GM04504 (cell line): Measurements from ENCODE around the gene MAB21L4.
"Not testable (repeated sequence)": the region's sequence is repeated elsewhere in the genome, so short reads cannot be mapped to it uniquely, and the experiment has no call there.

Experiments
- DNase-seq: peaks from one replicate; pipeline ENCODE4 v3.0.0-alpha.2; 2012; ENCODE audit warnings: low read depth

The MAB21L4 gene

DNA sequence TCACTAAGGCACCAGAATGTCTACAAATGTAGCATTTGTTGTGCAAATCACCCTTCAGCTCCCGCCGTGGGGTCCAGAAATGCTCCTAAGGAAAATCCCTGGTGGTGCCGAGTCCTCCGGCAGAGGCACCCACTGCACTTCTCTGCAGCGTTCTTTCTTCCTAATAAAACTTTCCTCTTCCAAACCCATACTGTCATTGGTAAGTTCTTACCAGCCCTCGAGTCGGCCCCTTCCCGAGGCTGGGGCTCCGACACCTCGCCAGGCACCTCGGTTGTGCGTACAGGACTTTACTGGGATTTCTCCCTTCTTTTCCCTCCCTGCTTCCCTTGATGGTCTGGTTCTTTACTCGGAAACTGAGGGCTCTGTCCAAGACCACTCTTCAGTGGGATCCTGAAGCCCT lies 37.6 kb downstream of the MAB21L4 start:
- no peak for DNase-seq

DNA sequence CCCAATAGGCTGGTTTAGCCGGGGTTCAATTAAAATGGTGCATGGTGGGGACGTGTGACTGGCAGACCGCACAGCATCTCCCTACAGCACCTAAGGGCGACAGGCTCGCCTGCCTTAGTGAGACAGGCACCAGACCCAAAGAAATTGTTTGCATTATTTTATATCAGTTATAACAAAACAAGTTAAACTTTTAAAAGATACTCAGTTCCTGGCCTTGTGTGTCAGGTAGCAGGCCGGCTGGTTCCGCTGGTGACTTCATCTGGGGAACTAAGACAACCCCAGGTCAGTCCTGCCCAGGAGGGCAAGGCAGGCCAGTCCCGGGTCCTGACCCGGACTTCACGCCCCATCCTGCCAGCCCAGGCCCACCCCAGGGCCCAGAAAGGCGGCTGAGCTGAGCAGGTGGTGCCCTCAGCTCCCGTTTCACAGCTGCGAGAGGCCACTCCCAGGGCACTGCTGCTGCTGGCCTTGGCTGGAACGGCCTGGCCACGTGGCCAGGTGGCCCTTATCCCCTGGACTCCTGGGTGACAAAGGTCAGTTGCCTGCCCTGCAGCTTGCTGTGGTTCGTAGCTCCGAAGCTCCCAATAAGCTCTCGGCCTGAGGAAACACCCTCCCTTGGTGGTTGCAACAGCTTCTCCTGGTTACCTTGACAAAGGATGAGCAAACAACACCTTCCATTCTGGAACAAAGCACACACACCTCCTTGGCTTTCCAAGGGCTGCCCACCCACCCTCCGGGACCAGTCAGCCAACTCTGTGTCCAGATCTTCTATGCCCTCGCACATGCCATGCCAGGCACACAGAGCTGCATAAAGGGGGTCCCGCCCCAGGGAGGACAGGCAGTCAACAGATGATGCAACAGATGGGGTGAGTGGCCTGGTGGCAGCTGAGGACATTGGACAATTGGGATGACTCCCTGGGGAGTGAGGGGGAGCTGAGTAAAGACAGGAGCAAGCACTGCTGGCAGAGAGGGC lies 38.6 kb downstream of the MAB21L4 start:
- DNase-seq = no peak

DNA sequence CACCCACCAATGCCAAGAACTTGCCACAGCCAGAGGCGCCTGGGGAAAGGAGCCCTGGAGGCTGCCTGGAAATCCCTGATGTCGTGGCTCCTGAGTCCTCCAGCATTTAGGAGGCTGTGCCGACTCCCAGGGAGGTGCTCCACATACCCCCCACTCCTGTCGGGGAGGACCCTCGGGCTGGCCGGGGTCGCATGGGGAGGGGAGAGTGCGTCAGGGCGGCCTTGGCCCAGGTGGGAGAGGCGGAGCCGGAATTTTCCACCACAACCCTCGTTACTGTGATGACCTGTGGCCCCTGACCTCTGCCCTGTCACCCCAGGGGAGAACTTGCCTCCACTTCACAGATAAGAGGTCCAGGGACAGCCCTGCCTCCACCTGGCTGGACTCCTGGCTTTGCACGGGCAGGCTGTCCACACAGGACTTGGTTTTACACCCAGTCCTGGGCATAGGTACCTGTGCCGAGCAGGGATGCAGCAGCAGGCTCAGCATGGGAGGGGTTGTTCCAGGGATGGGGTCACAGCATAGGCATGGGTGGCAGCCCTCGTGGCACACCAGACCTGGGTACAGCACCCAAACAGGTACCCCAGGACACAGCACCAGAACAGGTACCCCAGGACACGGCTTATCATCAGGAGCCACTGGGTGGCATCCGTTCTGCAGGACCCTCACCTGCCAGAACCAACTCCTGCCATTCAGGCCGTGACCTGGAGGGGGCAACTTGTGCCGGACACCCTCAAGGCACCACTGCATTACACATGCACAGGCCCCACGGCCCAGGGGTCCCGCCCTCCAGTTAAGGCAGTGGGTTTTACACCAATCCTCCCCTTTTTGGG lies 39.6 kb downstream of the MAB21L4 start:
- DNase-seq = no peak

DNA sequence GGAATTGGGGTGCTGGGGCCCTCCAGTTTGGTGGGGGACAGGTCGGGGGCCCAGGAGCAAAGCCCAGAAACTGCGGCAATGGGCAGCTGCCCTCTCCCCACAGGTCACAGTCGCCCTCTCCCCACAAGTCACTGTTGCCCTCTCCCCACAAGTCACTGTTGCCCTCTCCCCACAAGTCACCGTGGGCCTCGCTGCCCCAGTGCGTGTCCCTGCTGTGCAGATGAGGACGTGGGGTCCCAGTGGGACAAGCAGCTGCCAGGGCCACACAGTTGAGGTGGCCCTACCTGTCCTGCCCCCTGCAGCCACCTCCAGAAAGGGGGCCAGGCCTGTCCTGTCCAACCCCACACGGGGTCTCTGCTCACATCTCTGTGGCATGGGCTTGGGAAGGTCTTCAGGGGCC lies 40.3 kb downstream of the MAB21L4 start:
- no peak for DNase-seq

DNA sequence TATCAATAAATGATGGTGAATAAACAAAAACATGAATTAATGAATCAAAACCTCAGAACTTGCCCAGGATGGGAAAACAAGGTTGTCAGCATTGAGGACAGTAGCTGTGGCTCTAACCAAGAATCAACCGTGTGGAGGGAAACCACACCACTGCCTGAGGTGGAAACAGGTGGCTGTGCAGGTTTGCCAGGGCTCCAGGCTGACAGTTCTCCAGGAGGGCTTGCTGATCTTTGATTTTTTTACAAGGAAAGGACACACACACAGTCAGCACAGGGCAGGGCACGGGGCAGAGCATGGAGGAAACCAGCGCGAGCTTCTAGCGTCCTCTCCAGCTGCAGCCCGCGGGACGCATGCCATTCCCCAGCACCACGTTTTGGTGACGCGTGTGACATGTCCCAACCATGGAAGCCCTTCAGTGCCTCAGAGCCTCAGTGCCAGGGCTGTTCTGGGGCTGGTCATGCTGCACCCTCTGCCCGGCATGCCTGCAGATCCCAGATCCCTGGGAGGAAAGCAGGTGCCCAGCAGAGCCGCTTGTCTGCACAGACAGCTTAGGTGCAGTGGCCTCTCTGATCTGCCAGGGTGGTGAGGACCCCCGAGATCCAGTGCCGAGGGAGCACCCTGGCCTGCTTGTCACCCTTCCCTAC lies 43.2 kb downstream of the MAB21L4 start:
- no peak for DNase-seq

DNA sequence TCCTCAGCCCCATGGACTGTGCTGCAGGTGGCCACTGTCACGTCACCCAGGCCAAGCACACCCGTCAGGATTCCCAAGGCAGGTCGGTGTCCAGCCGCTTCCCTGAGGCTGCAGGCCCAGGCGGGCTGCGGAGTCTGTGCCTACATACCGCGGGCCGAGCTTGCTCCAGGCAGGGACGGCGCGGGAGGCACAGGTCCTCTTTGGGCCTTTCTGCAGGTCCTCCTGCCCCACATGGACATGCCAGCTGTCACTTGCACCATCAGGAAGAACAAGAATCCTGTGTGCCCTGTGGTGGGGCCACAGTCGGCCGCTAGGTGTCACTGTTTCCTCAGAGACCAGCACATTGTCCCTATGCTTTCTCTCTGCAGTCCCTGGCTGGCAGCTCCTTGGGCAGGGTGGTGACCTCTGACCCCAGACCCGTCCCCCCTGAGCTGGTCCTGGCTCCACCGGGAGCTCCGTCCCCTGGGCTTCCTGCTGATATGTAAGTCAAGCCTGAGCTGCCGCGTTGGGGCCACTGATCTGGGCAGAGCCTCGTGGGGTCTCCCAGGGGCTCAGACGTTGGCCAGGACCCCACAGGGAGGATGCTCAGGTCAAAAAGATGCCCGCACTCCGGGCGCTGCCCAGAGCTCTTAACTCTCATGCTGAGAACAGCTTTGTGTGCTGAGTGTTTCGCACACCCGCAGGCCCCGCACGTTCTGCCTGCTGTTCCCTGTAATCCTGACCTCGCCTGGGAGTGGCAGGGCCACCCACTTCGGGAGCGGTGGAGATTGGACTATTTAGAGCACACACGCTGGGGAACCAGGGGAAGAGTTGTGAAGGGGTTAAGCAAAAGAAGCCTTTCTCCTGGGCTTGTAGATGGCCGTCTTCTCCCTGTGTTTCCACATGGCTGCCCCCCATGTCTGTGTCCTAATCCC lies 44.6 kb downstream of the MAB21L4 start:
- peak; percentile 49 for DNase-seq

DNA sequence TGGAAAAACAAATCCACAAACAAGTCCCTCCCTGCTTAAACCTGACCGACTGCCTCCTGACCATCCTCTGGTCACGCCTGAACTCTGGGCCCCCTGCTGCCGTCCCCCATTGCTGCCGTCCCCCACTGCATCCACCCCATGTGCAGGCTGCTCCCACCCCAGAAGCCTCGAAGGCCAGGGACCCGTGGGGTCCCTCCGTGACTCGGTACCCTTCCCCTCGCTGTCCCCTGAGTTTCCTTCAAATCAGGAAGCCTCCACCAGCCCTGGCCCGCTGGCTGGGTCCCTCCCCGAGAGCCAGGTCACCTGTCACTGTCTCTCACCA lies 45.2 kb downstream of the MAB21L4 start:
- no peak for DNase-seq

DNA sequence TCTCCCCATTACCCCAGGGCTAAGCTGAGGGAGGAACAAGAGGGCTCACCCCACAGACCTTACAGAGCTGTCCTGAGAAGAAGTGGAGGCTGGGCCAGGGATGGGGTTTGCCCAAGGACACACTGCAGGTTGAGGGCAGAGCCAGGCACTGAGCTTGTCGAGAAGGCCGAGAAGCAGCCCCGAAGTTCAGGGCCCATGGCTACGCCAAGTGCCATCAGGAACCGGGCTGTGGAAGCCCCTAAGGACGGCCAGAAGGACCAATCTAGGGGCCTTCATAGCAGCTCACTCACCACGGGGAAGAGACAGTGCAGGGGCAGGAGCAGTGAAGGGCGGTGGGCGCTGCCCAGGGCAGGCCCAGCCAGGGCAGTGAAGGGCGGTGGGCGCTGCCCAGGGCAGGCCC lies 45.9 kb downstream of the MAB21L4 start:
- DNase-seq = no peak

DNA sequence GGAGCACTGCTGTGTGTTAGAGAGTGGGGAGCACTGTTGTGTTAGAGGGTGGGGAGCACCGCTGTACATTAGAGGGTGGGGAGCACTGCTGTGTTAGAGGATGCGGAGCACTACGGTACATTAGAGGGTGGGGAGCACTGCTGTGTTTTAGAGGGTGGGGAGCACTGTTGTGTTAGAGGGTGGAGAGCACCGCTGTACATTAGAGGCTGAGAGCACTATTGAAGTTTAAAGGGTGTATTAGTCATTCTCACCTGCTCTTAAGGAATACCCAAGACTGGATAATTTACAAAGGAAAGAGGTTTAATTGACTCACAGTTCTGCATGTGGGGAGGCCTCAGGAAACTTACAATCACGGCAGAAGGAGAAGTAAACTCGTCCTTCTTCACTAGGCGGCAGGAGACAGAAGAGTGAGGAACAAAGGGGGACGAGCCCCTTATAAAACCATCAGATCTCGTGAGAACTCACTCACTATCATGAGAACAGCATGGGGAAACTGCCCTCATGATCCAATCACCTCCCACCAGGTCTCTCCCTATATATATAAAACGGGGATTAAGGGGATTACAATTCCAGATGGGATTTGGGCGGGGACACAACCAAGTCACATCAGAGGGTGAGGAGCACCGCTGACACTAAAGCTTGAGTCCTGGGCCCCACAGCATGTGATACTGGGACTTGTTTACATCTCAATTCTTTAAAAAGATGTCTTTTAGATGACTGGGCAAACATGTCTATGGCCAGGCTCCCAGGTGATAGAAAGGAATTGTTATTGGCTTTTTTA lies 46.9 kb downstream of the MAB21L4 start:
- no peak for DNase-seq

DNA sequence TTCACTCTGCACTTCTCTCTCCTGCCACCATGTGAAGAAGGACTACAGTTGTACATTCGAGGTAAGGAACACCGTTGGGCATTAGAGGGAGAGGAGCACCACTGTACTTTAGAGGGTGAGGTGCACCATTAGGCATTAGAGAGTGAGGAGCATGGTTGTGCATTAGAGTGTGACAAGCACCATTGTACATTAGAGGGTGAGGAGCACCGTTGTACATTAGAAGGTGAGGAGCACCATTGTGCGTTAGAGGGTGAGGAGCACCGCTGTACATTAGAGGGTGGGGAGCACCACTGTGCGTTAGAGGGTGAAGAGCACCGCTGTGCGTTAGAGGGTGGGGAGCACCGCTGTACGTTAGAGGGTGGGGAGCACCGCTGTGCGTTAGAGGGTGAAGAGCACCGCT lies 48.1 kb downstream of the MAB21L4 start:
- no peak for DNase-seq

DNA sequence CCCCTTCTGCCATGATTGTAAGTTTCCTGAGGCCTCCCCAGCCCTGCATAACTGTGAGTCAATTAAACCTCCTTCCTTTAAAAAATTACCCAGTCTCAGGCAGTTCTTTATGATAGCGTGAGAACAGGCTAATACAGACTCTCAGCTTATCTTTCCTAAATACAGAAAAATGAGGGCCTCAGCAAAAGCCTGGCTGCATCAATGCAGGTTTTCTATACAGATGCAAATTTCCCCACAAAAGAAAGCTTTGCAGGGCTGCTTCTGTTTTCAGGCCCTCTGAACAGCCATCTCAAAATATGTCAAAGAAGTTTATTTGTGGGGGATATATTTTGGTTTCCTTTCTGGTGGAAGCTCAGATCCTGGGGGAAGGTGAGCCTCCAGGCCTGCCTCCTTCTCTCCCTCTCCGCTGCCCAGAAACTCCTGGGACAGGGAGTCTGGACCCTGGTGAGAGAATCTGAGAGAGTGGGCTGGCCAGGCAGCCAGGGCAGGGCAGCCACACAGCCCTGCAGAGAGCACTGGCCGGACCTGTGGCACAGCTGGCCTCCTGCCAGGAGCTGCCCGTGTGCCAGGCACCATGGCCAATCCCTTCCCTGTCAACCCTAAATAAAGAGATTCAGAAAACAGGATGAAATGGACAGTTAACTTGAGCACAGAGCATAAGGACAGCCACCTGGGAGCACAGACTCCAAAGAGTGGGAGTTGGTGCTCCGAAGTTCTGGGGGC lies 48.9 kb downstream of the MAB21L4 start:
- DNase-seq = no peak

DNA sequence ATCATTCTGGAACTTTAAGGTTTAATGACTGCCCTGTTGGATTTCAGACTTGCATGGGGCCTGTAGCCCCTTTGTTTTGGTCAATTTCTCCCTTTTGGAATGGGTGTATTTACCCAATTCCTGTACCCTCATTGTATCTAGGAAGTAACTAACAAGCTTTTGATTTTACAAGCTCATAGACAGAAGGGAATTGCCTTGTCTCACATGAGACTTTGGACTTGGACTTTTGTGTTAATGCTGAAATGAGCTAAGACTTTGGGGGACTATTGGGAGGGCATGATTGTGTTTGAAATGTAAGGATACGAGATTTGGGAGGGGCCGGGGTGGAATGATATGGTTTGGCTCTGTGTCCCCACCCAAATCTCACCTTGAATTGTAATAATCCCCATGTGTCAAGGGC lies 49.6 kb downstream of the MAB21L4 start:
- DNase-seq = not testable (repeated sequence)

DNA sequence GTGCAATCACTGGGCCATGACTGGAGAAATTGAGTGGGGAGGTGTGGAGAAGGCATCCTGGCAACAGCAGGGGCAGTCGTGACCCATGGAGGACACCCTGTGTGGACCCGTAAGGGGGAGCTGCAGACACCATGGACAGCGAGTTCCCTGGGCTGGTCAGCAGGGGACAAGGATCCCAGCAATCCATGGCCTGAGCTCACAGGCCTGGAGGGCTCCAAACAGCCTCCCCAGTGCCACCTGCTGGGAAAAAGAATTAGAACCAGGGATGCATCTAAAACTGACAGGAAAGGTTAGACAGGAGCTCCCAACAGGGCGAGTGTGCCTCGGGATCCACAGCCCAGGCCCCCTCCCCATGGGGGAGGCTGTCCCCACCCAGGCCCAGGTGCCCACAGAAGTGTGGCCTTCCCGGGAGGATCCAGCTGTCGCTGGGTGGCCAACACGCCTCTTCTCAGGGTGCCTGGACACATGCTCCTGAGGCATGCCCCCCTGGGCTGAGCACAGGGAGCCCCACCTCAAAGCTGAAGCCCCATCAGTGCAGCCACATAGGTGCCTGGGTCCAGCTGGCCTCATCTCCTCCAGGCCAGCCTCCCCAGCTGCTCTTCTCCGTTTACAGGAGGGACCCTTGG lies 55.4 kb downstream of the MAB21L4 start:
- DNase-seq = peak; percentile 60

DNA sequence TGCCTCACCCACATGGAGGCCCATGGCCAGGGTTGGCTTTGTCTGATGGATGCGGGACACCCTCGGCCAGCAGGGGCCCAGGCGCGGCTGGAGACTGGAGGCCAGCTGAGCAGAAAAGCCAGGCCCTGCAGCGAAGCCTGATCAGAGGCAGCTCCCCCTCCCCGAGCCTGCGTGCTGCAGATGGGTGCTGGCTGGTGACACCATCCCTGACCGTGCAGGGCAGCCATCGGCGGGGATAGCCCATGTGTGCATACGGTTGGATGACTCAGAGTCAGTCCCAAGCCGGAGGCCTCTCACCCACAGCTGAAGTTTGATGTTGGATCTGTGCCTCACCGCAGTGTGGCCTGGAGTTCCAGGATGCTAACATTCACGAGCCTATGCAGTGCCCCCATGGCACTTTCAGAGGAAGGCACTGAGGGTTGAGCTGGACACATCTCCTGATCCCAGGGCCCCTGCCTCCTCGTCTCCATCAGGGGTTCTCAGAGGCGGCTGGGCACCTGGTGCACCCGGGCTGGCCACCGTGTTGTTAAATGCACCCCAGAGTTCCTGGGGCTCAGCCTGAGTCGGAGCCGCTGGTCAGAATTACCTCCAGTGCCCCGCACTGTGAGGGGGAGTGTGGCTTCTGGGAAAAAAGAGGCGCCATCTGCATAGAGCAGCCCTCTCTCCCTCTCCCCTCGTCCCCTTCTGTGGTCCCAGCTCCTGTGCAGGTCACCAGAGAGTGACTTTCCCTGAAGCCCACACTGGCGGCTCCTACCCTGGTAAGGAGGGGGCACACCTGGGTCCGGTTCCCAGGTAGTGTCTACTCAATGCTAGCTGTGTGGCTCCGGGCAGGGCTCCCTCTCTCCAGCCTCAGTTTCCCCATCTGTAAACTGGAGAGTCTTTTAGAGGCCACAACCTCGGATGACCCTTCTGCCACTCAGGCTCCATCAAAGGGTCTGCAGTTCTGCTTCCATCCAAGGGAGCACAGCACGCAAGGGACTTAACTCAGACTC lies 56.5 kb downstream of the MAB21L4 start:
- no peak for DNase-seq

DNA sequence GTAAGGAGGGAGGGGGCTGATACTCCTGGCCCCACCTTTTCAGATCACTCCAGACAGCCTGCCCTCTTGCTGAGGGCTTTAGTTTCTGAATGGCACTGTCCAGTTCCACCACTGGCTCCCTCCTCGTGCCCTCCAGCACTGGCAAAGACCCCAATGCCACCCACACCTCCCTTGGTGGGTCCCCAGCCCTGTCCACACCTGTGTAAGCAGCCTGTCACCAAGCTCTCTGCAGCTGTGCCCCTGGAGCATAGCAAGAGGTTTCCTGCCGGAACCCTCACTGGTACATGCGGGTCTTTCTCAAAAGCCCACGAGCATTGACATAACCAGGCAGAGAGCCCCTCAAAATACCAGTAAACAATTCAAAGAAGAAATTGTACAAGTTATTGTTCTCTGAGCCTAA lies 58.3 kb downstream of the MAB21L4 start:
- no peak for DNase-seq

DNA sequence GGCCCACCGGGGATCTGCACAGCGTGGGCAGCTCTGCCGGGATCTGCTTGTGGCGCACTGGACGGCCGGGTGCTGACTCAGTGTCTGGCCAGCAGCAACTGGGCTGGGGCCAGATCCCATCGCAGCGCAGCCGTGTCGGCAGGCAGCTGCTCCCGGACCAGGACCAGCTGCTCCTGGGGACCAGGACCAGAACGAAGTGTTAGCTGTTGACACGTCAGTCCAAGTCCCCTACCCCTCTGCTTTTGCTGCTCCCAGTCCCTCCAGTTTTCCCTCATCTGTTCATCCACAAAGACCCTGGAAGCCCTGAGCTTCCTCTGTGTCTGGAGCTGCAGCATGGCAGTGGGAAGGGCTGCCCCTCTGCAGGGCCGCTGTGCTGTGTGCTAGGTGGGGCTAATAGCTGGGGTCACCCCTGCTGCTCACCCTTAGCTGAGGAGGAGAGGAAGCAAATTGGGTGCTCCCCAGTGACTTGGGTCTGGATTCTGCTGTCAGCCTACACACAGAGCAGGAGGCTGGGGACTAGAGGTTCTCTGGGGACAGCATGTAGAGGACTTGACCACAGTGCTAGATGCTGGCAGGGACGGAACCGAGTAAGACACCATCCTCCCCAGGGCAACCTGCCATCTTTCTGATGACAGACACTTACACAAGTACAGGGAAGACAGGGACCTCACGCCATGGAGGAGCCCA lies 59.0 kb downstream of the MAB21L4 start:
- peak; percentile 26 for DNase-seq
